Measurements from ENCODE around the gene LSM14B. TPM values are rescaled to one million over a fixed set of nuclear protein-coding genes. Genes with fewer than 3 reads are reported as not detected.

The LSM14B gene
- total RNA-seq, 1 experiment from 2014 or later = 82.4 TPM

DNA sequence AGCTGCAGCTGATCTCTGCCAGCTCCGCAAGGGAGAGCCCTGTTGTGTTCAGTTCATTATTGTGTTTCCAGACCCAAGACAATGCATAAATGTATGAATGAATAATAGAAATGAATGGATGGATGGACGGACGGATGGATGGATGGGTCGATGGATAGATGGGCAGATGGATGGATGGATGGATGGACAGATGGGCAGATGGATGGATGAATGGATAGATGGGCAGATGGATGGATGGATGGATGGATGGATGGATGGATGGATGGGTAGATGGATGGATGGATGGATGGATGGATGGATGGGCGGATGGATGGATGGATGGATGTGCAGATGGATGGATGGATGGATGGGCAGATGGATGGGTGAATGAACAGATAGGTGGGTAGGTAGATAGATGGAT lies 16.7 kb upstream of the LSM14B start:
- H3K18ac ChIP-seq (ENCODE audit: insufficient read length, low read depth, low read length) = no peak overlapping the region
- H3K27me3 Mint-ChIP-seq (ENCODE audit: low read depth) = peaks cover 26% of the 10 kb centered on the region
- H3K23ac ChIP-seq (ENCODE audit: insufficient read length, low read depth, low read length) = no peak overlapping the region
- H4K20me1 ChIP-seq (ENCODE audit: control insufficient read depth, insufficient read depth, insufficient read length) = no peaks in the 10 kb centered on the region
- no peak overlapping the region for H3K4me3 Mint-ChIP-seq
- no peak overlapping the region for H2BK20ac ChIP-seq (ENCODE audit: low read depth, low read length, poor library complexity, severe bottlenecking)
- TF ChIP-seq, protein P1, sequence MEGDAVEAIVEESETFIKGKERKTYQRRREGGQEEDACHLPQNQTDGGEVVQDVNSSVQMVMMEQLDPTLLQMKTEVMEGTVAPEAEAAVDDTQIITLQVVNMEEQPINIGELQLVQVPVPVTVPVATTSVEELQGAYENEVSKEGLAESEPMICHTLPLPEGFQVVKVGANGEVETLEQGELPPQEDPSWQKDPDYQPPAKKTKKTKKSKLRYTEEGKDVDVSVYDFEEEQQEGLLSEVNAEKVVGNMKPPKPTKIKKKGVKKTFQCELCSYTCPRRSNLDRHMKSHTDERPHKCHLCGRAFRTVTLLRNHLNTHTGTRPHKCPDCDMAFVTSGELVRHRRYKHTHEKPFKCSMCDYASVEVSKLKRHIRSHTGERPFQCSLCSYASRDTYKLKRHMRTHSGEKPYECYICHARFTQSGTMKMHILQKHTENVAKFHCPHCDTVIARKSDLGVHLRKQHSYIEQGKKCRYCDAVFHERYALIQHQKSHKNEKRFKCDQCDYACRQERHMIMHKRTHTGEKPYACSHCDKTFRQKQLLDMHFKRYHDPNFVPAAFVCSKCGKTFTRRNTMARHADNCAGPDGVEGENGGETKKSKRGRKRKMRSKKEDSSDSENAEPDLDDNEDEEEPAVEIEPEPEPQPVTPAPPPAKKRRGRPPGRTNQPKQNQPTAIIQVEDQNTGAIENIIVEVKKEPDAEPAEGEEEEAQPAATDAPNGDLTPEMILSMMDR (conservative IDR thresholded peaks at IDR 0.05) = no peak
- H3K56ac ChIP-seq (ENCODE audit: insufficient read length, low read depth, low read length) = no peak overlapping the region
- H3K27me3 ChIP-seq (ENCODE audit: insufficient read depth, low read length) = no peaks in the 10 kb centered on the region
- no peak overlapping the region for H2AK5ac ChIP-seq (ENCODE audit: insufficient read length, low read length)
- peaks cover 9 to 11% (median 11%) of the 10 kb centered on the region in 3 experiments; a peak in 5 of 7 replicates for H3K36me3 Mint-ChIP-seq (ENCODE audit: insufficient read depth in 1 of 3, low read depth in 3 of 3)
- DNase-seq = no peak
- no peak overlapping the region for H3T11ph ChIP-seq (ENCODE audit: low read length)
- H3K27ac ChIP-seq (ENCODE audit: insufficient read length, low read depth, low read length) = no peak overlapping the region
- no peaks in the 10 kb centered on the region for H3K79me2 ChIP-seq (ENCODE audit: insufficient read depth, low read length)
- H4K8ac ChIP-seq (replicated peaks; ENCODE audit: insufficient read length, low read depth, low read length) = no peak overlapping the region
- H3K4me1 Mint-ChIP-seq = peaks cover 8 to 15% of the 10 kb centered on the region in 2 experiments
- no peak overlapping the region for H3K4me2 ChIP-seq (ENCODE audit: insufficient read depth, insufficient read length, low read length)
- H3K4me1 ChIP-seq (ENCODE audit: insufficient read depth, low read length) = no peaks in the 10 kb centered on the region; the same call in 1 of the 2 replicates
- no peak overlapping the region for H2AFZ ChIP-seq (ENCODE audit: low read length)
- no peak overlapping the region for H2BK15ac ChIP-seq (ENCODE audit: low read depth, low read length)
- no peak overlapping the region for H3K9ac ChIP-seq (ENCODE audit: extremely low read depth, insufficient read length, low read length)
- no peaks in the 10 kb centered on the region for H3K9me3 ChIP-seq (ENCODE audit: control insufficient read depth, low read depth, low read length)
- no peak overlapping the region for H2BK5ac ChIP-seq (ENCODE audit: insufficient read length, low read length)
- no peaks in the 10 kb centered on the region for H3K79me1 ChIP-seq (ENCODE audit: insufficient read depth, low read depth, low read length, poor library complexity, severe bottlenecking)
- H3K23me2 ChIP-seq (ENCODE audit: insufficient read length, low read depth, low read length, poor library complexity, severe bottlenecking) = no peaks in the 10 kb centered on the region
- H2BK12ac ChIP-seq (ENCODE audit: insufficient read length, low read depth, low read length) = no peak overlapping the region
- no peak overlapping the region for H4K91ac ChIP-seq (ENCODE audit: insufficient read length, low read depth, low read length)
- H3K9me3 Mint-ChIP-seq = peaks cover 36 to 38% of the 10 kb centered on the region in 2 experiments
- no peak overlapping the region for H3K14ac ChIP-seq (ENCODE audit: insufficient read depth, low read length)
- H3K4ac ChIP-seq (ENCODE audit: low read depth, low read length) = no peak overlapping the region
- no peak overlapping the region for H2BK120ac ChIP-seq (ENCODE audit: low read depth, low read length, poor library complexity, severe bottlenecking)
- H3K27ac Mint-ChIP-seq = no peak overlapping the region
- WGBS (ENCODE audit: extremely low coverage, insufficient read length, low lambda C conversion rate) = 100% methylated on average over 2 of the region's 5 CpGs
- H4K5ac ChIP-seq (ENCODE audit: insufficient read length, low read depth, low read length) = no peak overlapping the region

Measured in H9 (cell line).